IMR-90 (cell line): ENCODE measurements around the gene PCBD1. TPM values are rescaled to one million over a fixed set of nuclear protein-coding genes. Genes with fewer than 3 reads are reported as not detected.

ENCODE experiments used
- ATAC-seq: fragments of 200-7000 bp; cut with Tn5 transposase; 2 replicates; pipeline ENCODE4 v1.9.1; 2020; ENCODE audit warnings: low read depth, mild to moderate bottlenecking, moderate library complexity
- BruUV-seq: library from RNA; stranded (reverse); fragments of 400-500 nt; replicated peaks from 2 replicates; lab custom pipeline; 2021; lab: Mats Ljungman, UMichigan
- CTCF ChIA-PET: fragments of 300-600 bp; formaldehyde crosslinking; extraction: SDS; loops from one replicate; lab custom pipeline; 2021; ENCODE audit warnings: antibody characterized with exemption; lab: Yijun Ruan, JAX
- POLR2A ChIA-PET: fragments of 300-600 bp; sonication (Branson Sonifier 250); formaldehyde crosslinking; loops from one replicate; lab custom pipeline; 2022; ENCODE audit warnings: antibody characterized with exemption; ENCODE audit not compliant: unreplicated experiment; lab: Charles Lee
- DNase-seq: peaks from one replicate; pipeline ENCODE4 v3.0.0; 2013
- H2AFZ ChIP-seq: replicated peaks from 2 replicates; pipeline ENCODE3; 2013; ENCODE audit warnings: low read length, mild to moderate bottlenecking; ENCODE audit not compliant: poor library complexity
- H2AK5ac ChIP-seq: 2 replicates; pipeline ENCODE4 v1.6.1; 2013; ENCODE audit warnings: low read depth, low read length, inconsistent platforms
- H2AK9ac ChIP-seq: replicated peaks from 2 replicates; pipeline ENCODE3; 2013; ENCODE audit warnings: mild to moderate bottlenecking, low read depth, low read length, moderate library complexity; ENCODE audit not compliant: poor library complexity
- H2BK120ac ChIP-seq: 2 replicates; pipeline ENCODE4 v1.6.1; 2013; ENCODE audit warnings: low read depth, low read length, inconsistent platforms
- H2BK15ac ChIP-seq: 3 replicates; pipeline ENCODE4 v1.6.1; 2013; ENCODE audit warnings: low read depth, low read length, inconsistent platforms
- H2BK20ac ChIP-seq: 2 replicates; pipeline ENCODE4 v1.6.1; 2013; ENCODE audit warnings: low read depth, mild to moderate bottlenecking, inconsistent platforms, low read length, moderate library complexity
- H2BK5ac ChIP-seq: 2 replicates; pipeline ENCODE4 v1.6.1; 2013; ENCODE audit warnings: mild to moderate bottlenecking, low read depth, low read length, inconsistent platforms; ENCODE audit not compliant: poor library complexity, severe bottlenecking
- H3K14ac ChIP-seq: replicated peaks from 2 replicates; pipeline ENCODE4 v1.6.1; 2013; ENCODE audit warnings: low read depth, low read length, inconsistent platforms
- H3K18ac ChIP-seq: 2 replicates; pipeline ENCODE4 v1.6.1; 2013; ENCODE audit warnings: low read depth, low read length, control low read depth
- H3K23ac ChIP-seq: 2 replicates; pipeline ENCODE4 v1.6.1; 2013; ENCODE audit warnings: low read depth, low read length, inconsistent platforms
- H3K27ac ChIP-seq: 2 replicates; pipeline ENCODE4 v1.5.1; 2013; ENCODE audit warnings: mild to moderate bottlenecking, control low read depth, low read length; ENCODE audit not compliant: insufficient read depth
- H3K27me3 ChIP-seq: 2 replicates; pipeline ENCODE4 v1.6.1; 2013; ENCODE audit warnings: low read length; ENCODE audit not compliant: control insufficient read depth, insufficient read depth
- H3K36me3 ChIP-seq: 2 replicates; pipeline ENCODE4 v1.6.1; 2013; ENCODE audit warnings: low read length, mixed read lengths; ENCODE audit not compliant: control insufficient read depth, insufficient read depth
- H3K4ac ChIP-seq: 2 replicates; pipeline ENCODE4 v1.6.1; 2013; ENCODE audit warnings: low read depth, low read length, inconsistent platforms
- H3K4me1 ChIP-seq: 2 replicates; pipeline ENCODE4 v1.6.1; 2013; ENCODE audit warnings: low read length, mixed read lengths; ENCODE audit not compliant: control insufficient read depth, insufficient read depth
- H3K4me2 ChIP-seq: 2 replicates; pipeline ENCODE4 v1.6.1; 2013; ENCODE audit warnings: low read depth, mild to moderate bottlenecking, control low read depth, low read length, moderate library complexity
- H3K4me3 ChIP-seq: 2 replicates; pipeline ENCODE4 v1.5.1; 2013; ENCODE audit warnings: low read depth, mild to moderate bottlenecking, control low read depth, low read length, moderate library complexity; ENCODE audit not compliant: insufficient read depth
- H3K56ac ChIP-seq: 2 replicates; pipeline ENCODE4 v1.6.1; 2013; ENCODE audit warnings: low read length, inconsistent platforms; ENCODE audit not compliant: insufficient read depth; ENCODE audit errors: extremely low read depth
- H3K79me1 ChIP-seq, 2 experiments: 2 replicates each; pipeline ENCODE4 v1.6.1; 2013; ENCODE audit warnings: low read length in 2 of 2, inconsistent platforms in 1 of 2, low read depth in 1 of 2
- H3K9ac ChIP-seq: 2 replicates; pipeline ENCODE4 v1.6.1; 2013; ENCODE audit warnings: low read depth, low read length, control low read depth
- H3K9me1 ChIP-seq: 2 replicates; pipeline ENCODE4 v1.6.1; 2013; ENCODE audit warnings: low read length, inconsistent platforms; ENCODE audit not compliant: insufficient read depth
- H3K9me3 ChIP-seq: 2 replicates; pipeline ENCODE4 v1.6.1; 2013; ENCODE audit warnings: low read length; ENCODE audit not compliant: control insufficient read depth, insufficient read depth
- H4K20me1 ChIP-seq: 2 replicates; pipeline ENCODE4 v1.6.1; 2013; ENCODE audit warnings: low read length, inconsistent platforms; ENCODE audit not compliant: insufficient read depth
- H4K5ac ChIP-seq: 2 replicates; pipeline ENCODE4 v1.6.1; 2013; ENCODE audit warnings: mild to moderate bottlenecking, low read depth, low read length, control low read depth
- H4K8ac ChIP-seq, 2 experiments: 2 replicates each; pipeline ENCODE4 v1.6.1; 2013; ENCODE audit warnings: low read depth in 2 of 2, low read length in 2 of 2, control low read depth in 1 of 2, inconsistent platforms in 1 of 2
- H4K91ac ChIP-seq: 2 replicates; pipeline ENCODE4 v1.6.1; 2013; ENCODE audit warnings: low read depth, low read length, inconsistent platforms; ENCODE audit not compliant: insufficient read depth
- CEBPB ChIP-seq: IDR thresholded peaks from 2 replicates; pipeline ENCODE4 v1.6.1; 2012; ENCODE audit warnings: low read depth, low read length, improper control_type of control experiment
- FOS ChIP-seq: fragments of 150-350 bp; IDR thresholded peaks from 2 replicates; pipeline ENCODE4 v1.6.1; 2016; ENCODE audit warnings: low read depth, low read length
- USF2 ChIP-seq: fragments of 150-350 bp; IDR thresholded peaks from 2 replicates; pipeline ENCODE4 v1.6.1; 2017; ENCODE audit warnings: mild to moderate bottlenecking, antibody characterized with exemption, low read length, low read depth
- WGBS, 2 experiments: methylation state at CpG; one replicate each; pipeline versions ENCODE4 v1.1.5 to v1.1.7; 2013; ENCODE audit warnings: missing lambda C conversion rate in 2 of 2; ENCODE audit not compliant: insufficient read length in 1 of 2; ENCODE audit errors: extremely low coverage in 2 of 2; 5-methylcytosine and 5-hydroxymethylcytosine counted together
- dilution Hi-C: fragments of 300-500 bp; cut with HindIII; formaldehyde crosslinking; loops from one replicate; pipeline ENCODE4 v1.14.3; 2018; ENCODE audit warnings: low sequenced_read_pairs; ENCODE audit not compliant: unreplicated experiment
- in situ Hi-C: fragments of 300-500 bp; cut with MboI; formaldehyde crosslinking; loops from 3 replicates; pipeline ENCODE4 v1.14.3; 2019; ENCODE audit warnings: low sequenced_read_pairs, inconsistent platforms, mixed read lengths
- intact Hi-C: fragments of 100-400 bp; cut with micrococcal nuclease; formaldehyde crosslinking; loops from 2 replicates; pipeline ENCODE4 v1.10.0; 2022
- polyA plus RNA-seq, 3 experiments: library from polyadenylated mRNA; depleted of rRNA; stranded (reverse); fragments of >200 nt; gene quantifications; 2 replicates each; pipeline ENCODE4 v1.2.3, GENCODE V29; 2012; ENCODE audit warnings: low replicate concordance in 1 of 3
- total RNA-seq: library from RNA; depleted of rRNA; stranded (reverse); fragments of >200 nt; gene quantifications from 2 replicates; pipeline ENCODE4 v1.2.3, GENCODE V29; 2012

PCBD1 gene
- total and polyA plus RNA-seq, 2 of the 4 experiments (the other 2 are of a cell fraction) = 15.8 to 31.6 TPM

- Histone ChIP-seq H3K23ac (no peak overlapping the region), H2AFZ (no peak overlapping the region), H3K79me1 (no peaks in the 10 kb centered on the region), H4K20me1 (no peaks in the 10 kb centered on the region), H3K9ac (no peak overlapping the region), H2BK120ac (no peak overlapping the region), H3K36me3 (no peaks in the 10 kb centered on the region), H2AK9ac (no peak overlapping the region), H3K27me3 (peaks cover 13% of the 10 kb centered on the region), H3K4me3 (no peak overlapping the region), H2AK5ac (no peak overlapping the region), H2BK5ac (no peak overlapping the region), H3K9me1 (no peaks in the 10 kb centered on the region), H3K4ac (no peak overlapping the region), H4K5ac (no peak overlapping the region), H4K8ac (no peak overlapping the region), H2BK15ac (no peak overlapping the region), H3K56ac (no peak overlapping the region), H4K91ac (no peak overlapping the region), H2BK20ac (no peak overlapping the region), H3K27ac (no peak overlapping the region), H3K4me2 (no peak overlapping the region), H3K9me3 (peaks cover 6% of the 10 kb centered on the region), H3K4me1 (peaks cover 2% of the 10 kb centered on the region; the same call in 1 of the 2 replicates), H3K14ac (no peak overlapping the region), H3K18ac (no peak overlapping the region)
- CTCF ChIA-PET = no interaction called here
- WGBS, 2 experiments = 81% methylated on average over 3 of the region's 4 CpGs; no CpG with 5 or more reads in 1 of the 2 experiments
- no peak for TF ChIP-seq USF2
- TF ChIP-seq FOS = no peak
- no peak for TF ChIP-seq CEBPB
- POLR2A ChIA-PET = no interaction called here
- intact Hi-C loops (no loop called here), in situ Hi-C loops (no loop called here), dilution Hi-C loops (no loop called here)
- no TSS peak for BruUV-seq
- no peak for DNase-seq
- no peak for ATAC-seq
Measured at GRCh38 chr10:70892631-70893030, 4.3 kb upstream of the PCBD1 start.
